ENCODE measurements around the gene URAD.

Gene URAD

GRCh38 chr13:27928805-27929753 is 59.4 kb downstream of the URAD start:
- H3K4me2 ChIP-seq (ENCODE audit: low read length) = no peak overlapping the region
- H3F3A ChIP-seq (ENCODE audit: control insufficient read depth, insufficient read depth) = no peaks in the 10 kb centered on the region
- H3K4me1 ChIP-seq (ENCODE audit: control insufficient read depth, low read length) = no peaks in the 10 kb centered on the region
- peaks cover 16% of the 10 kb centered on the region for H3K27me3 ChIP-seq (ENCODE audit: control insufficient read depth, low read length)
- no peaks in the 10 kb centered on the region for H4K20me1 ChIP-seq (ENCODE audit: control insufficient read depth, insufficient read depth, low read depth, low read length)
- H3K9me2 ChIP-seq (replicated peaks; ENCODE audit: control insufficient read depth, low read length) = no peaks in the 10 kb centered on the region
- no peaks in the 10 kb centered on the region for H3K36me3 ChIP-seq (ENCODE audit: control insufficient read depth, low read length)
- TF ChIP-seq EZH2phosphoT487 (IDR thresholded peaks at IDR 0.05; ENCODE audit: borderline replicate concordance, low read length) = no peak
- TF ChIP-seq CTCF (IDR thresholded peaks at IDR 0.05; ENCODE audit: low read depth, low read length, poor library complexity, severe bottlenecking) = no peak
- no peaks in the 10 kb centered on the region for H3K9me3 ChIP-seq (ENCODE audit: control insufficient read depth, insufficient read depth, low read length)
- no peak overlapping the region for H3K4me3 ChIP-seq (ENCODE audit: low read length)
- H3K27ac ChIP-seq (ENCODE audit: low read depth, low read length) = no peak overlapping the region
- no peaks in the 10 kb centered on the region for H3K79me2 ChIP-seq (ENCODE audit: control insufficient read depth, low read length)

DNA sequence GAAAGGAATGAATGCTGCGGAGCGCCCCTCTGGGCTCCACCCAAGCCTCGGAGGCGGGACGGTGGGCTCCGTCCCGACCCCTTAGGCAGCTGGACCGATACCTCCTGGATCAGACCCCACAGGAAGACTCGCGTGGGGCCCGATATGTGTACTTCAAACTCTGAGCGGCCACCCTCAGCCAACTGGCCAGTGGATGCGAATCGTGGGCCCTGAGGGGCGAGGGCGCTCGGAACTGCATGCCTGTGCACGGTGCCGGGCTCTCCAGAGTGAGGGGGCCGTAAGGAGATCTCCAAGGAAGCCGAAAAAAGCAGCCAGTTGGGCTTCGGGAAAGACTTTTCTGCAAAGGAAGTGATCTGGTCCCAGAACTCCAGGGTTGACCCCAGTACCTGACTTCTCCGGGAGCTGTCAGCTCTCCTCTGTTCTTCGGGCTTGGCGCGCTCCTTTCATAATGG is 60.1 kb downstream of the URAD start:
- Histone ChIP-seq H3K27me3 (ENCODE audit: control insufficient read depth, low read length) (peaks cover 16% of the 10 kb centered on the region), H3K79me2 (ENCODE audit: control insufficient read depth, low read length) (no peaks in the 10 kb centered on the region), H3K9me3 (ENCODE audit: control insufficient read depth, insufficient read depth, low read length) (no peaks in the 10 kb centered on the region), H4K20me1 (ENCODE audit: control insufficient read depth, insufficient read depth, low read depth, low read length) (no peaks in the 10 kb centered on the region), H3K36me3 (ENCODE audit: control insufficient read depth, low read length) (no peaks in the 10 kb centered on the region), H3K4me2 (ENCODE audit: low read length) (no peak overlapping the region), H3K4me3 (ENCODE audit: low read length) (no peak overlapping the region), H3K9me2 (replicated peaks; ENCODE audit: control insufficient read depth, low read length) (no peaks in the 10 kb centered on the region), H3K27ac (ENCODE audit: low read depth, low read length) (no peak overlapping the region), H3F3A (ENCODE audit: control insufficient read depth, insufficient read depth) (no peaks in the 10 kb centered on the region), H3K4me1 (ENCODE audit: control insufficient read depth, low read length) (no peaks in the 10 kb centered on the region)
- TF ChIP-seq EZH2phosphoT487 (IDR thresholded peaks at IDR 0.05; ENCODE audit: borderline replicate concordance, low read length) = no peak
- no peak for TF ChIP-seq CTCF (IDR thresholded peaks at IDR 0.05; ENCODE audit: low read depth, low read length, poor library complexity, severe bottlenecking)
